Progenitor cell of endocrine pancreas (in vitro differentiated cells): ENCODE data around the gene CHRNA4. TPM values are rescaled to one million over a fixed set of nuclear protein-coding genes. Genes with fewer than 3 reads are reported as not detected.

Experiments used
- DNase-seq: peaks from one replicate; pipeline ENCODE4 v3.0.0; 2021; ENCODE audit warnings: low spot score; ENCODE audit not compliant: unreplicated experiment
- H3K27ac Mint-ChIP-seq: 2 replicates; pipeline ENCODE4 v1.8.0; 2021; ENCODE audit warnings: mild to moderate bottlenecking, moderate library complexity, mixed read lengths
- H3K27me3 Mint-ChIP-seq: 2 replicates; pipeline ENCODE4 v1.8.0; 2021; ENCODE audit warnings: mixed read lengths
- H3K36me3 Mint-ChIP-seq: 2 replicates; pipeline ENCODE4 v1.8.0; 2022; ENCODE audit warnings: mixed read lengths; ENCODE audit not compliant: insufficient read depth
- H3K4me1 Mint-ChIP-seq: 2 replicates; pipeline ENCODE4 v1.8.0; 2021; ENCODE audit warnings: low read depth, mixed read lengths
- H3K4me3 Mint-ChIP-seq: 2 replicates; pipeline ENCODE4 v1.8.0; 2021; ENCODE audit warnings: low read depth, mild to moderate bottlenecking, moderate library complexity, mixed read lengths
- H3K9me3 Mint-ChIP-seq: 2 replicates; pipeline ENCODE4 v1.8.0; 2021; ENCODE audit warnings: low read depth, mixed read lengths
- total RNA-seq: library from RNA; stranded (reverse); gene quantifications from 2 replicates; pipeline ENCODE4 v1.2.1, GENCODE V29; 2021
- TF ChIP-seq, protein P1 (sequence below): fragments of 200-600 bp; sonication (generic); IDR thresholded peaks from one replicate; pipeline ENCODE4 v1.5.0; 2021; ENCODE audit warnings: antibody characterized with exemption, mild to moderate bottlenecking; ENCODE audit not compliant: unreplicated experiment

CHRNA4 gene
- total RNA-seq, 1 donor from 2014 or later: 0.43 TPM

DNA sequence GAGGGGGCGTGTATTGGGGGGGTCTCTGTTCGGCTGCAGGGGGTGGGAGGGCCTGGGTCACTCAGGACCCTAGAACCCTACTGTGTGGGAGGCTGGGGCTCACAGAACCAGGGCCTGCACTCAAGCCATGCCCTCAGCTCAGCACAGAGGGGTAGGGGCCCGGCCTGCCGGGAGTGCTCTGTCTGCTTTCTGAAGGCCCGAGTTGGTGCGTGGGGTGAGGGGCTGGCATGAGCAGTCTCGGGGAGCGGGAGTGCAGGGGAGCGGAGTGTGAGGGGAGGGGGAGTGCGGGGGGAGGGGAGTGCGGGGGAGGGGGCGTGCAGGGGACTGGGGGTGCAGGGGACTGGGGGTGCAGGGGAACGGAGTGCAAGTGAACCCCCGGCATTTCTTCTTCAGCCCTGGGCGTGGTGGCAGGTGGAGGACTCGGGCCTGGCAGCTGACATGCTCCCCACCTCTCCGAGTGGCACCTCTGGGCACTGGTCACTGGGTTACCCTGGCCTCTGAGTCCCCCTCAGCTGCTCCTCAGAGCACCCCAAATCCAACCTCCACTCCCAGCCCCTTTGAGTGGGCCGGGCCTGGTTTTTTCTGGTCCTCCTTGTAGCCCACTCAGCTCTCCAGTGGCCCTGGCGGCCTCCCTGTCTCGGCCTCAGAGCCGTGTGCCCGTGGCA, 67.1 kb downstream of the CHRNA4 start:
- no peaks in the 10 kb centered on the region for H3K9me3 Mint-ChIP-seq
- TF ChIP-seq, protein P1, sequence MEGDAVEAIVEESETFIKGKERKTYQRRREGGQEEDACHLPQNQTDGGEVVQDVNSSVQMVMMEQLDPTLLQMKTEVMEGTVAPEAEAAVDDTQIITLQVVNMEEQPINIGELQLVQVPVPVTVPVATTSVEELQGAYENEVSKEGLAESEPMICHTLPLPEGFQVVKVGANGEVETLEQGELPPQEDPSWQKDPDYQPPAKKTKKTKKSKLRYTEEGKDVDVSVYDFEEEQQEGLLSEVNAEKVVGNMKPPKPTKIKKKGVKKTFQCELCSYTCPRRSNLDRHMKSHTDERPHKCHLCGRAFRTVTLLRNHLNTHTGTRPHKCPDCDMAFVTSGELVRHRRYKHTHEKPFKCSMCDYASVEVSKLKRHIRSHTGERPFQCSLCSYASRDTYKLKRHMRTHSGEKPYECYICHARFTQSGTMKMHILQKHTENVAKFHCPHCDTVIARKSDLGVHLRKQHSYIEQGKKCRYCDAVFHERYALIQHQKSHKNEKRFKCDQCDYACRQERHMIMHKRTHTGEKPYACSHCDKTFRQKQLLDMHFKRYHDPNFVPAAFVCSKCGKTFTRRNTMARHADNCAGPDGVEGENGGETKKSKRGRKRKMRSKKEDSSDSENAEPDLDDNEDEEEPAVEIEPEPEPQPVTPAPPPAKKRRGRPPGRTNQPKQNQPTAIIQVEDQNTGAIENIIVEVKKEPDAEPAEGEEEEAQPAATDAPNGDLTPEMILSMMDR: no peak

DNA sequence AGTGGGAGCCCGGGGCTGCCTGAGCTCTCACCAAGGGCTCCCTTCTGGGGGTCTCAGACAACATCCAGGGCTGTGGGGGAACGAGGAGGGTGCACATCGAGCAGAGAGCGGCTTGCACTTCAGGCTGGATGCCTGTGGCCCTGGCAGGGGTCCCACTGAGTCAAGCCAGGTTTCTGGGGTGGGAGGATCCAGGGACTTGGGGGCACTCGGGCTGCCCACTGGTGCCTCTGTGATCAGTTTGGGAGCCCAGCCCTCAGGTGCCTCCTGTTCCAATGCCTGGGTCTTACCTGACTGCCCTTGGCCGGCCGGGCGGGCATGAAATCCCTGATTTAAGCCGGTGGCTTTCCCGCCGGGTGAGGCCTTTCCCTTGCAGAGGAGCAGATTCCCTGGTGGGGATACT, 67.7 kb downstream of the CHRNA4 start:
- Mint-ChIP-seq H3K36me3 (no peaks in the 10 kb centered on the region), H3K9me3 (no peaks in the 10 kb centered on the region), H3K4me1 (no peaks in the 10 kb centered on the region), H3K4me3 (no peak overlapping the region), H3K27ac (no peak overlapping the region), H3K27me3 (peaks cover 13% of the 10 kb centered on the region)
- TF ChIP-seq, protein P1: no peak
- DNase-seq: no peak

More for the DNA sequence above, 67.1 kb downstream of the CHRNA4 start:
- Mint-ChIP-seq H3K27ac (no peak overlapping the region), H3K36me3 (no peaks in the 10 kb centered on the region), H3K4me1 (no peaks in the 10 kb centered on the region), H3K4me3 (no peak overlapping the region), H3K27me3 (peaks cover 15% of the 10 kb centered on the region)
- DNase-seq: no peak

Other genes starting within 250 kb of the CHRNA4 start
- 51.2 and 53.8 TPM in 2 replicates for gene YTHDF1, start 145.2 kb downstream of the CHRNA4 start, total RNA-seq
- not detected in 2 replicates for gene BIRC7, start 125.4 kb downstream of the CHRNA4 start, total RNA-seq
- gene NKAIN4, start 106.9 kb downstream of the CHRNA4 start, total RNA-seq: 0.60 and 0.73 TPM in 2 replicates
- gene ARFGAP1, start 88.5 kb downstream of the CHRNA4 start, total RNA-seq: 119 and 130 TPM in 2 replicates
- 0.24 and 0.47 TPM in 2 replicates for gene COL20A1, start 68.2 kb downstream of the CHRNA4 start, total RNA-seq
- gene KCNQ2, start 111.3 kb upstream of the CHRNA4 start, total RNA-seq: 14.6 and 15.6 TPM in 2 replicates
- gene EEF1A2, start 137.7 kb upstream of the CHRNA4 start, total RNA-seq: 11.0 and 11.8 TPM in 2 replicates
- 340 and 374 TPM in 2 replicates for gene PPDPF, start 159.4 kb upstream of the CHRNA4 start, total RNA-seq
- 0.29 and 0.31 TPM in 2 replicates for gene PTK6, start 176.0 kb upstream of the CHRNA4 start, total RNA-seq
- not detected in 2 replicates for gene SRMS, start 186.4 kb upstream of the CHRNA4 start, total RNA-seq
- gene FNDC11, start 192.8 kb upstream of the CHRNA4 start, total RNA-seq: 1.9 and 2.6 TPM in 2 replicates
- 19.3 and 21.6 TPM in 2 replicates for gene HELZ2, start 212.9 kb upstream of the CHRNA4 start, total RNA-seq